Neutrophil (primary cell): ENCODE data around the gene MTIF2.

ENCODE experiments used
- H3K27ac ChIP-seq: fragments of 200-600 bp; sonication (generic); 2 replicates; pipeline ENCODE4 v1.5.1; 2016; ENCODE audit warnings: mild to moderate bottlenecking, moderate library complexity
- H3K27me3 ChIP-seq: fragments of 200-600 bp; sonication (generic); 2 replicates; pipeline ENCODE4 v1.6.0; 2016; ENCODE audit warnings: mild to moderate bottlenecking
- H3K36me3 ChIP-seq: fragments of 200-600 bp; sonication (generic); 2 replicates; pipeline ENCODE4 v1.5.1; 2017
- H3K4me1 ChIP-seq, 2 experiments: fragments of 200-600 bp in 1 of 2; sonication (generic) in 1 of 2; 1 replicate in 1 of 2; 2 replicates in 1 of 2; pipeline versions ENCODE4 v1.5.1 to v1.6.1; 2013 to 2016; ENCODE audit warnings: low read depth in 1 of 2, low read length in 1 of 2, mild to moderate bottlenecking in 1 of 2, moderate library complexity in 1 of 2; ENCODE audit not compliant: control insufficient read depth in 1 of 2, insufficient read depth in 1 of 2
- H3K4me3 ChIP-seq, 2 experiments: fragments of 200-600 bp in 1 of 2; sonication (generic) in 1 of 2; 1 replicate in 1 of 2; 2 replicates in 1 of 2; pipeline ENCODE4 v1.5.1; 2013 to 2016; ENCODE audit warnings: low read depth in 1 of 2, low read length in 1 of 2, mild to moderate bottlenecking in 1 of 2, moderate library complexity in 1 of 2
- H3K9me3 ChIP-seq: fragments of 200-600 bp; sonication (generic); 2 replicates; pipeline ENCODE4 v1.5.1; 2016
- CTCF ChIP-seq: fragments of 200-600 bp; sonication (generic); IDR thresholded peaks from 2 replicates; pipeline ENCODE4 v1.5.1; 2016; ENCODE audit warnings: antibody characterized with exemption

Gene MTIF2

GRCh38 chr2:55268907-55269644, at the start of gene MTIF2:
Gene MTIF2, minus strand, starts transcription at chr2:55269231. Its CDS starts 5,373 bp downstream, at chr2:55263858.
- Histone ChIP-seq H3K4me1 (peaks cover 7 to 15% of the 10 kb centered on the region in 2 experiments), H3K4me3 (peak within 1 kb of the TSS; percentile 72 to 76)

GRCh38 chr2:55314985-55315384, 46.0 kb upstream of the MTIF2 start:
- Histone ChIP-seq H3K4me3 (no peak overlapping the region), H3K9me3 (no peaks in the 10 kb centered on the region), H3K4me1 (no peaks in the 10 kb centered on the region), H3K27me3 (no peaks in the 10 kb centered on the region), H3K36me3 (peaks cover 54% of the 10 kb centered on the region), H3K27ac (no peak overlapping the region)
- no peak for TF ChIP-seq CTCF

More at GRCh38 chr2:55268907-55269644, at the start of gene MTIF2:
- H3K27me3 ChIP-seq: no peaks in the 10 kb centered on the region
- no peak for TF ChIP-seq CTCF
- H3K36me3 ChIP-seq: peaks cover 3% of the 10 kb centered on the region
- H3K9me3 ChIP-seq: no peaks in the 10 kb centered on the region
- peak within 1 kb of the TSS; percentile 85 for H3K27ac ChIP-seq

- Histone ChIP-seq H3K36me3 (peaks cover 38% of the 10 kb centered on the region), H3K27me3 (no peaks in the 10 kb centered on the region), H3K27ac (no peak overlapping the region), H3K4me1 (no peaks in the 10 kb centered on the region), H3K4me3 (no peak overlapping the region), H3K9me3 (no peaks in the 10 kb centered on the region)
- TF ChIP-seq CTCF: no peak
Observed at GRCh38 chr2:55311444-55311870, 42.4 kb upstream of the MTIF2 start.

GRCh38 chr2:55309446-55309845, 40.4 kb upstream of the MTIF2 start:
- no peaks in the 10 kb centered on the region for H3K27me3 ChIP-seq
- TF ChIP-seq CTCF: no peak
- H3K36me3 ChIP-seq: peaks cover 24% of the 10 kb centered on the region
- H3K27ac ChIP-seq: no peak overlapping the region
- H3K9me3 ChIP-seq: no peaks in the 10 kb centered on the region
- no peaks in the 10 kb centered on the region for H3K4me1 ChIP-seq
- no peak overlapping the region for H3K4me3 ChIP-seq

GRCh38 chr2:55302241-55302640, 33.2 kb upstream of the MTIF2 start:
- no peaks in the 10 kb centered on the region for H3K9me3 ChIP-seq
- H3K27me3 ChIP-seq: no peaks in the 10 kb centered on the region
- no peak overlapping the region for H3K27ac ChIP-seq
- no peak for TF ChIP-seq CTCF
- H3K36me3 ChIP-seq: no peaks in the 10 kb centered on the region
- no peaks in the 10 kb centered on the region for H3K4me1 ChIP-seq
- no peak overlapping the region for H3K4me3 ChIP-seq
